ENCODE results near the gene TM4SF1. TPM values are rescaled to one million over a fixed set of nuclear protein-coding genes. Genes with fewer than 3 reads are reported as not detected.

The TM4SF1 gene
- total RNA-seq, 2 experiments from 2014 or later: not detected

DNA sequence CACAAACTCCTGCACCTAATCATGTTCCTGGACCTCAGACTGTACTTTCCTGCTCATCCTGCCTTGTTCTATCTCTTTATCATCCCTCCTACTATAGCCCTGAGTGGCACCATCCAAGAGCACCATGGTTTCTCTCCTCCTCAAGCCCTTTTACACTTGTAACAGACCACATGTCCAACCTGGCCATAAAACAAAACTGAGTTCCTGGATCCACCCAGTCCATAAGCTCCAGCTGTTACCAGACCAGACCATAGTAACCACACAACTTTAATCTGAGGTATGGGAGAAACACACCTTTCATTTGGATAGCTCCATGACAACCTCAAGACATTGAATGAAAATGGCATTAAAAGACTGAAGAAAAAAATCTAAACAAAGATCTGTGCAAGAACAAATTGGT is 53.1 kb downstream of the TM4SF1 start:
- no peak for ATAC-seq
- no peak for DNase-seq
- H3K4me1 Mint-ChIP-seq (ENCODE audit: low read depth): no peaks in the 10 kb centered on the region
- POLR2A ChIA-PET: no interaction called here
- CTCF ChIA-PET: interaction anchor here (1.0 to 1.2 kb wide), 2 partner anchors 32 to 463 kb away, joined by 3 read pairs; no protein-coding TSS in a partner anchor
- TF ChIP-seq, protein P1, sequence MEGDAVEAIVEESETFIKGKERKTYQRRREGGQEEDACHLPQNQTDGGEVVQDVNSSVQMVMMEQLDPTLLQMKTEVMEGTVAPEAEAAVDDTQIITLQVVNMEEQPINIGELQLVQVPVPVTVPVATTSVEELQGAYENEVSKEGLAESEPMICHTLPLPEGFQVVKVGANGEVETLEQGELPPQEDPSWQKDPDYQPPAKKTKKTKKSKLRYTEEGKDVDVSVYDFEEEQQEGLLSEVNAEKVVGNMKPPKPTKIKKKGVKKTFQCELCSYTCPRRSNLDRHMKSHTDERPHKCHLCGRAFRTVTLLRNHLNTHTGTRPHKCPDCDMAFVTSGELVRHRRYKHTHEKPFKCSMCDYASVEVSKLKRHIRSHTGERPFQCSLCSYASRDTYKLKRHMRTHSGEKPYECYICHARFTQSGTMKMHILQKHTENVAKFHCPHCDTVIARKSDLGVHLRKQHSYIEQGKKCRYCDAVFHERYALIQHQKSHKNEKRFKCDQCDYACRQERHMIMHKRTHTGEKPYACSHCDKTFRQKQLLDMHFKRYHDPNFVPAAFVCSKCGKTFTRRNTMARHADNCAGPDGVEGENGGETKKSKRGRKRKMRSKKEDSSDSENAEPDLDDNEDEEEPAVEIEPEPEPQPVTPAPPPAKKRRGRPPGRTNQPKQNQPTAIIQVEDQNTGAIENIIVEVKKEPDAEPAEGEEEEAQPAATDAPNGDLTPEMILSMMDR (IDR thresholded peaks at IDR 0.05): no peak
- no peak overlapping the region for H3K4me3 Mint-ChIP-seq
- intact Hi-C loops (cut with micrococcal nuclease): no loop called here
- peaks cover 7% of the 10 kb centered on the region for H3K27me3 Mint-ChIP-seq
- no peaks in the 10 kb centered on the region for H3K36me3 Mint-ChIP-seq (ENCODE audit: low read depth)
- no peaks in the 10 kb centered on the region for H3K9me3 Mint-ChIP-seq
- H3K27ac Mint-ChIP-seq: no peak overlapping the region

DNA sequence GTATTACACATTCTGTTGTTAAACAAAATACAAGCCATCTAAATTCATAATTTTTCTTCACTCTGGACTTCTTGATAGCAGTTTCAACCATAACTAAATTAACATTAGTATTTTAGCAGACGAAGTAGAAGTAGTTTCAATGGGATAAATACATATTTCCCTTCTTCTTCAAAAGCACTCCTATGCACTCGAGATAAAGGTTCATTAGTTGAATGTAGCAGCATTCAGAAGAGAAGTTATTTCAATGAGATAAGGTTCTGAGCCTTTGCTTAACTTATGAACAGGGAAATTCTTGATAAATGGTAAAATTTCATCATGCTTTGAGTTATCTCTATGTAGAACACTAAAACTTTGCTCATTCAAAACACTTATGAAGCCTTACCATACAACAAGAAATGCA is 55.8 kb downstream of the TM4SF1 start:
- TF ChIP-seq, protein P1 (IDR thresholded peaks at IDR 0.05): no peak
- Mint-ChIP-seq H3K27me3 (no peaks in the 10 kb centered on the region), H3K4me1 (ENCODE audit: low read depth) (no peaks in the 10 kb centered on the region), H3K36me3 (ENCODE audit: low read depth) (no peaks in the 10 kb centered on the region), H3K27ac (no peak overlapping the region), H3K4me3 (no peak overlapping the region), H3K9me3 (no peaks in the 10 kb centered on the region)
- ChIA-PET POLR2A (no interaction called here), CTCF (no interaction called here)
- DNase-seq: no peak
- no peak for ATAC-seq
- intact Hi-C loops (cut with micrococcal nuclease): no loop called here

DNA sequence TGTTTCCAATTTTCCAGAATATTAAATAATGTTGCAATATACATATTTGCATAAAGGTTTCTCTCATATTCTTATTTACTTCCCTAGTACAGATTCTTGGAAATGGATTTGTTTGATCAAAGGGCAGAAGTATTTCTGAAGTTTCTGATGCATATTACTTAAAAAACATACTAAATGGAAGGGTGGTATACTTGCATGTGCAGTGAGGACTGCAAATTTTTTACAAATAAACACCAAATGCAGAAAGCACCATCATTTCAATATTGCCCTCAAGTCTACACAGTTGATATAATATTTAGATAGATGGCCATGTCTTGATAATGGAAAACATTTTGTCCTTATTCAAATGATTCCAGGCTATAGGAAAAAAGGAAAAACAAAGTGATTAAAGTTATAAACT is 56.3 kb downstream of the TM4SF1 start:
- H3K4me1 Mint-ChIP-seq (ENCODE audit: low read depth): no peaks in the 10 kb centered on the region
- ChIA-PET CTCF (no interaction called here), POLR2A (no interaction called here)
- H3K36me3 Mint-ChIP-seq (ENCODE audit: low read depth): no peaks in the 10 kb centered on the region
- no peak overlapping the region for H3K4me3 Mint-ChIP-seq
- H3K27ac Mint-ChIP-seq: no peak overlapping the region
- ATAC-seq: no peak
- TF ChIP-seq, protein P1 (IDR thresholded peaks at IDR 0.05): no peak
- no peaks in the 10 kb centered on the region for H3K9me3 Mint-ChIP-seq
- intact Hi-C loops (cut with micrococcal nuclease): no loop called here
- H3K27me3 Mint-ChIP-seq: no peaks in the 10 kb centered on the region
- DNase-seq: no peak

DNA sequence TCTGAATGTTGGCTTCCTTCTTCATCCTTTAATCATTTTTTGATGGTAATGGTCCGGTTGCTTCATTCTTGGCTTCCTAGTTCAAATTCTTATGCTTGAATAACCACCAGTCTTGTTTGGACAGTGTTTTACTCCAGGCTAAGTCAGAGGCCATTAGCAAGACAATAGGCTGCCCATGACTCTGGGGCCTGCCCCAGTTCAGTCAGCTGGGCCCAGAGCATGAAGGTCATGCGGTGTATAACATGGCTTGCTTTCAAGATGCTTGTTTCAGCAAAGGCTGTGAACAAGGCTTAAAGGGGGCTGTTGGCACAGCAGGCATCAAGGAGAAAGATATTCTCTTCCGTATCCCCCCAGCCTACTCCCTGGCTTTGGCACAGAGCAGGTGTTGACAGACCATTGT is 57.7 kb downstream of the TM4SF1 start:
- CTCF ChIA-PET: no interaction called here
- POLR2A ChIA-PET: no interaction called here
- peaks cover 2% of the 10 kb centered on the region for H3K27me3 Mint-ChIP-seq
- TF ChIP-seq, protein P1 (IDR thresholded peaks at IDR 0.05): no peak
- H3K4me1 Mint-ChIP-seq (ENCODE audit: low read depth): no peaks in the 10 kb centered on the region
- no peaks in the 10 kb centered on the region for H3K9me3 Mint-ChIP-seq
- H3K27ac Mint-ChIP-seq: no peak overlapping the region
- intact Hi-C loops (cut with micrococcal nuclease): no loop called here
- ATAC-seq: no peak
- no peak overlapping the region for H3K4me3 Mint-ChIP-seq
- H3K36me3 Mint-ChIP-seq (ENCODE audit: low read depth): no peaks in the 10 kb centered on the region
- no peak for DNase-seq

Other genes starting within 250 kb of the TM4SF1 start
- 10 to 100 TPM; 16.4 to 18.2 TPM for gene HPS3, start 248.0 kb downstream of the TM4SF1 start, total RNA-seq
- not detected for gene CP, start 155.8 kb downstream of the TM4SF1 start, total RNA-seq
- not detected for gene TM4SF18, start 44.0 kb downstream of the TM4SF1 start, total RNA-seq
- gene TM4SF4, start 97.0 kb upstream of the TM4SF1 start, total RNA-seq: not detected

All from activated CD8-positive, alpha-beta T cell treated with anti-CD3 and anti-CD28 coated beads for 36 hours (primary cell).